ENCODE measurements around the gene PAEP. TPM values are rescaled to one million over a fixed set of nuclear protein-coding genes. Genes with fewer than 3 reads are reported as not detected.

PAEP gene
- total and polyA plus RNA-seq, 7 donors = not detected

DNA sequence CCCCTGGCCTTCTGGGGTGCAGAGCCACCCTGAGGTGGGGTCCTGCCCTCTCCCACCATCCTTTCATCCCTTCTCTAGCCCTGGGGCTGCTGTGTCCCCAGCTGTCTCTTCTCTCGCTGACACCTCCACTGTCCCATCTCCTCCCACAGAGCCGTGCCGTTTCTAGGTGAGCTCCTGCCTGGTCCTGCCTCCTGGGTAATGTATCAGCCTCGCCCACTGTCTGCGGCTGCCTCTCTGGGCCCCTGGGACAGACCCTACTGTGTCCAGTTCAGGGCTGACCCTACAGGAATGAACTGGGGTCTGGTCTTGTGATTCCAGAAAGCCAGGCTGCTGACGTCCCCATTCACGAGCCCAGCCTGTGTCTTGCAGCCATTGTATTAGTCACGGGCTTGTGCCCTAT is 4.1 kb downstream of the PAEP start:
- WGBS, 2 donors = 46 to 66% methylated on average over 8 of the region's 8 CpGs
- Histone ChIP-seq H3K9me3 (peaks cover 0 to 7% (median 0%) of the 10 kb centered on the region in 4 donors), H3K27ac (no peak overlapping the region), H3K27me3 (peaks cover 0 to 46% (median 10%) of the 10 kb centered on the region in 3 donors), H3K4me3 (no peak overlapping the region), H3K36me3 (no peaks in the 10 kb centered on the region), H3K4me1 (no peaks in the 10 kb centered on the region)
- intact Hi-C loops (cut with DNase I) = no loop called here
- no peak for DNase-seq
- TF ChIP-seq POLR2AphosphoS5 (IDR thresholded peaks at IDR 0.05) = no peak

DNA sequence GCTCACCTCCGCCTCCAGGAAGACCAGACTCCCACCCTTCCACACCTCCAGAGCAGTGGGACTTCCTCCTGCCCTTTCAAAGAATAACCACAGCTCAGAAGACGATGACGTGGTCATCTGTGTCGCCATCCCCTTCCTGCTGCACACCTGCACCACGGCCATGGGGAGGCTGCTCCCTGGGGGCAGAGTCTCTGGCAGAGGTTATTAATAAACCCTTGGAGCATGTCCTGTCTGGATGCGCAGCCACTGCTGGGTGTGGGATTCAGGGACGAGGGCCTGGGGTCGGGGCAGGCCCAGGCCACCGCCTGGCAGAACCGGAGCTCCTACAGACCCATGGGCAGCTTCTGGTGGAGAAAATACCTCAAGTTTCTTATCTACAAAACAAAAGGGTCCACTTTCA is 5.0 kb downstream of the PAEP start:
- Histone ChIP-seq H3K4me3 (no peak overlapping the region), H3K9me3 (peaks cover 0 to 7% (median 0%) of the 10 kb centered on the region in 4 donors), H3K27me3 (peaks cover 0 to 40% (median 10%) of the 10 kb centered on the region in 3 donors), H3K27ac (no peak overlapping the region), H3K4me1 (no peaks in the 10 kb centered on the region), H3K36me3 (no peaks in the 10 kb centered on the region)
- TF ChIP-seq POLR2AphosphoS5 (IDR thresholded peaks at IDR 0.05) = no peak
- no peak for TF ChIP-seq POLR2A (IDR thresholded peaks at IDR 0.05)
- 63 to 67% methylated on average over 10 of the region's 10 CpGs for WGBS, 2 donors
- intact Hi-C loops (cut with DNase I) = no loop called here
- DNase-seq = peak; percentile 19

DNA sequence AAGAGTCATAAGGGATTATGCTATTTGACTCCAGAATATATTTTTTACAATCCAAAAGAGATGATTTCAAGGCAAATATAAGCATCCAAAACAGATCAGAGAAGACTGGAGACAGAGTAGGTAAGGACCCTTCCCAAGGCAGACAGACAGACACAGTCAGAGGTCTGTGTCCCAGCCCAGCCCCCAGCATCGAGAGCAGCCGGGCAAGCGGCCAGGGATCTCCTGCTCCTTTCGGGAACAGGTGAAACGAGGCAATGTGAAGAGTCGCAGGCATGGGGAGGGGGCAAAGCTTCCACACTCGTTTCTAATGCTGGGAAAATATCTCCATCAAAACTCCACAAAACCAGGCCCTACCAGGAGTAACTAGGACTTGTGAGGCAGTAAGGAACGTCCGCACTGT is 5.8 kb downstream of the PAEP start:
- Histone ChIP-seq H3K27me3 (peaks cover 0 to 33% (median 10%) of the 10 kb centered on the region in 3 donors), H3K4me1 (no peaks in the 10 kb centered on the region), H3K27ac (no peak overlapping the region), H3K4me3 (no peak overlapping the region), H3K36me3 (no peaks in the 10 kb centered on the region), H3K9me3 (peaks cover 0 to 7% (median 0%) of the 10 kb centered on the region in 4 donors)
- peak; percentile 29 for DNase-seq
- 55 to 69% methylated on average over 9 of the region's 9 CpGs for WGBS, 2 donors
- TF ChIP-seq EP300 (IDR thresholded peaks at IDR 0.05) (no peak), POLR2AphosphoS5 (IDR thresholded peaks at IDR 0.05) (no peak), POLR2A (IDR thresholded peaks at IDR 0.05) (no peak)
- TF ChIP-seq, protein P1, sequence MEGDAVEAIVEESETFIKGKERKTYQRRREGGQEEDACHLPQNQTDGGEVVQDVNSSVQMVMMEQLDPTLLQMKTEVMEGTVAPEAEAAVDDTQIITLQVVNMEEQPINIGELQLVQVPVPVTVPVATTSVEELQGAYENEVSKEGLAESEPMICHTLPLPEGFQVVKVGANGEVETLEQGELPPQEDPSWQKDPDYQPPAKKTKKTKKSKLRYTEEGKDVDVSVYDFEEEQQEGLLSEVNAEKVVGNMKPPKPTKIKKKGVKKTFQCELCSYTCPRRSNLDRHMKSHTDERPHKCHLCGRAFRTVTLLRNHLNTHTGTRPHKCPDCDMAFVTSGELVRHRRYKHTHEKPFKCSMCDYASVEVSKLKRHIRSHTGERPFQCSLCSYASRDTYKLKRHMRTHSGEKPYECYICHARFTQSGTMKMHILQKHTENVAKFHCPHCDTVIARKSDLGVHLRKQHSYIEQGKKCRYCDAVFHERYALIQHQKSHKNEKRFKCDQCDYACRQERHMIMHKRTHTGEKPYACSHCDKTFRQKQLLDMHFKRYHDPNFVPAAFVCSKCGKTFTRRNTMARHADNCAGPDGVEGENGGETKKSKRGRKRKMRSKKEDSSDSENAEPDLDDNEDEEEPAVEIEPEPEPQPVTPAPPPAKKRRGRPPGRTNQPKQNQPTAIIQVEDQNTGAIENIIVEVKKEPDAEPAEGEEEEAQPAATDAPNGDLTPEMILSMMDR (IDR thresholded peaks at IDR 0.05) = no peak
- intact Hi-C loops (cut with DNase I) = no loop called here

DNA sequence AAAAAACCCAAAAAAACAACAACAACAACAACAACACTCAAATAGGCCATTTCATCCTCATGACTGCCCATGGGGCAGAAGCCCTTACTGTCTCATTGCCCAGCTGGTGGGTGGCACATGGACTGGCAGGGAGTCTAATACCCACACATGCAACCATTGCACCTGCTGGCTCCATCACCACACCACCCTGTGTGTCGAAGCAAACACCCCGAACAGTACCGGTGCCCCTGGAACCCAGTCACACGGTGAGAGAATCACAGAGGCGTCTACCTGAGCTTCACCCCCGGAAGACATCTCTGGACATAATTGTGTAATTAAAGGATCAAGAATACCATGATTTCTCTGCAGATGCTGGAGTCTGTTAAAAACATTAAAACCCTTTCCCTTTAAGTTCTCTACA is 6.5 kb downstream of the PAEP start:
- peak; percentile 22 for DNase-seq
- intact Hi-C loops (cut with DNase I) = no loop called here

DNA sequence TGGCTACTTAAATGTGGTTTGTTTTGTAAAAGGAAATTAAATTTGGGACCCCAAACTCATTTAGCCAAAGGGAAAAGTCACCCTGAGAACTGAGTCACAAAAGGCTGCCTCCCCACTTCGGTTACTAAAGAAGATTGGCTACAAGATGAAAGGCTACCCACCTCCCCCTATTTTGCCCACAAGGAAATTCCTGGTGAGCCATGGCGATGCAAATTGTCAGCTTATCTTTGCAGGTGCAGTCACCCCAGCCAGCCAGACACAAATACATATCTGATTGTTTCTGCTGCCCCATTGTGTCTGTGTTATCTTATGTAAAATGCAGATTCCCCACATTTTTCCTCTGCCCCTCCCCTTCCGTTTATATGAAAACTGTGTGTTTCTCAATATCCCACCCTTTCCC is 8.9 kb downstream of the PAEP start:
- no peaks in the 10 kb centered on the region for H3K4me1 ChIP-seq
- H3K4me3 ChIP-seq = no peak overlapping the region
- TF ChIP-seq POLR2AphosphoS5 (IDR thresholded peaks at IDR 0.05) (no peak), EP300 (IDR thresholded peaks at IDR 0.05) (no peak), POLR2A (IDR thresholded peaks at IDR 0.05) (no peak)
- TF ChIP-seq, protein P1 (IDR thresholded peaks at IDR 0.05) = no peak
- H3K9me3 ChIP-seq = peaks cover 0 to 7% (median 0%) of the 10 kb centered on the region in 4 donors
- 34 to 52% methylated on average over 3 of the region's 3 CpGs for WGBS, 2 donors
- H3K27ac ChIP-seq = no peak overlapping the region
- no peaks in the 10 kb centered on the region for H3K36me3 ChIP-seq
- intact Hi-C loops (cut with DNase I) = no loop called here
- peaks cover 0 to 19% (median 0%) of the 10 kb centered on the region in 3 donors for H3K27me3 ChIP-seq
- DNase-seq = no peak

More for the DNA sequence above, 6.5 kb downstream of the PAEP start:
- no peak overlapping the region for H3K4me3 ChIP-seq
- TF ChIP-seq POLR2AphosphoS5 (IDR thresholded peaks at IDR 0.05) (no peak), POLR2A (IDR thresholded peaks at IDR 0.05) (no peak)
- TF ChIP-seq, protein P1 (IDR thresholded peaks at IDR 0.05) = no peak
- H3K36me3 ChIP-seq = no peaks in the 10 kb centered on the region
- H3K27ac ChIP-seq = no peak overlapping the region
- peaks cover 0 to 7% (median 0%) of the 10 kb centered on the region in 4 donors for H3K9me3 ChIP-seq
- no peaks in the 10 kb centered on the region for H3K4me1 ChIP-seq
- 91 to 94% methylated on average over 6 of the region's 6 CpGs for WGBS, 2 donors
- peaks cover 0 to 31% (median 10%) of the 10 kb centered on the region in 3 donors for H3K27me3 ChIP-seq

DNA sequence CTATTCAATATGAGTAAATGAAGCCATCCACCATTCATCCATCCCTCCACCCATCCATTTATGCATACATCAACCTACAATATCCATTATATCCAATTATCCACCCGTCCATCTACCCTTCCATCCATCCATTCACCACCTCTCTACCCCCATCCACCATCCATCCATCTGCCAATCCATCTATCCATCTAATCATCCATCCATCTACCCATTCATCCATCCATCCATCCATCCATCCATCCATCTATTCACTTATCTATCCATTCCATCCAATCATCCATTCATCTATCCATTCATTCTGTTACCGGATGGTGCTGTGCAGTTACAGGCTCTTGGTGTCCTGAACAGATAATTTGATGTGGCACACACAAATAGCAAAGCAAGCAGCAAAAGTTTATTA is 10.7 kb downstream of the PAEP start:
- Histone ChIP-seq H3K36me3 (no peaks in the 10 kb centered on the region), H3K4me1 (no peaks in the 10 kb centered on the region), H3K27ac (no peak overlapping the region), H3K4me3 (no peak overlapping the region), H3K27me3 (peaks cover 0 to 13% (median 0%) of the 10 kb centered on the region in 3 donors), H3K9me3 (peaks cover 0 to 7% (median 0%) of the 10 kb centered on the region in 4 donors)
- intact Hi-C loops (cut with DNase I) = no loop called here
- no peak for DNase-seq
- 83 to 89% methylated on average over 2 of the region's 2 CpGs for WGBS, 2 donors
- TF ChIP-seq EP300 (IDR thresholded peaks at IDR 0.05) = no peak
- TF ChIP-seq POLR2AphosphoS5 (IDR thresholded peaks at IDR 0.05) = no peak
- no peak for TF ChIP-seq POLR2A (IDR thresholded peaks at IDR 0.05)
- TF ChIP-seq, protein P1 (IDR thresholded peaks at IDR 0.05) = no peak
